Aorta (tissue), 5 donors: Measurements from ENCODE around the gene PTGFRN. TPM values are rescaled to one million over a fixed set of nuclear protein-coding genes. Genes with fewer than 3 reads are reported as not detected.

ENCODE experiments used
- ATAC-seq: fragments of 200-7000 bp; cut with Tn5 transposase; one replicate; pipeline ENCODE4 v1.9.1; 2022; ENCODE audit warnings: moderate library complexity; ENCODE audit not compliant: low FRiP score
- DNase-seq, 2 donors: peaks; one replicate each; pipeline ENCODE4 v3.0.0-alpha.2; 2020
- H3K27ac ChIP-seq, 2 donors: one replicate each; pipeline ENCODE4 v1.5.1; 2013; ENCODE audit warnings: low read length in 2 of 2, mild to moderate bottlenecking in 2 of 2, moderate library complexity in 2 of 2, control low read depth in 1 of 2, inconsistent platforms in 1 of 2, low read depth in 1 of 2
- H3K27me3 ChIP-seq, 2 donors: one replicate each; pipeline ENCODE4 v1.6.1; 2013; ENCODE audit warnings: control low read depth in 1 of 2, low read length in 1 of 2, mild to moderate bottlenecking in 1 of 2, moderate library complexity in 1 of 2; ENCODE audit not compliant: insufficient read depth in 2 of 2, control insufficient read depth in 1 of 2
- H3K36me3 ChIP-seq, 2 donors: one replicate each; pipeline ENCODE4 v1.6.1; 2013; ENCODE audit warnings: control low read depth in 1 of 2, low read length in 1 of 2, mild to moderate bottlenecking in 1 of 2; ENCODE audit not compliant: insufficient read depth in 2 of 2, control insufficient read depth in 1 of 2
- H3K4me1 ChIP-seq, 2 donors: one replicate each; pipeline ENCODE4 v1.6.1; 2013; ENCODE audit warnings: low read length in 2 of 2, control low read depth in 1 of 2, mild to moderate bottlenecking in 1 of 2, moderate library complexity in 1 of 2; ENCODE audit not compliant: insufficient read depth in 2 of 2, control insufficient read depth in 1 of 2
- H3K4me3 ChIP-seq, 2 donors: one replicate each; pipeline ENCODE4 v1.5.1; 2013; ENCODE audit warnings: low read length in 2 of 2, control low read depth in 1 of 2, mild to moderate bottlenecking in 1 of 2
- H3K9me3 ChIP-seq: one replicate; pipeline ENCODE4 v1.6.1; 2013; ENCODE audit warnings: mild to moderate bottlenecking, low read length; ENCODE audit not compliant: control insufficient read depth
- WGBS, 2 donors: extraction: QIAGEN DNeasy Blood & Tissue Kit; methylation state at CpG; one replicate each; pipeline ENCODE4 v1.1.7; 2013; 5-methylcytosine and 5-hydroxymethylcytosine counted together
- intact Hi-C, 2 donors: fragments of 100-400 bp; cut with DNase I; formaldehyde crosslinking; loops; one replicate each; pipeline versions ENCODE4 v1.14.2 to v1.15.0; 2022
- polyA plus RNA-seq, 2 donors: library from polyadenylated mRNA; stranded (reverse); fragments of 200-250 nt; gene quantifications; one replicate each; pipeline ENCODE4 v1.2.3, GENCODE V29; 2013
- total RNA-seq, 2 donors: library from RNA; stranded (reverse); fragmentation: NEBNext Ultra II Directional; extraction: Animal tissue kit (Norgen Biotek cat#: 25700); gene quantifications; one replicate each; pipeline ENCODE4 v1.2.1, GENCODE V29; 2021
- donor health status: healthy with polysubstance abuse.
- donor health status: Bipolar disorder and iron deficiency.
- donor health status: DM: no; HTN: no; CAD: no.
- donor health status: DM: no; HTN: no; CAD: no.
- donor health status: DM: yes; HTN: yes; CAD: no.

The PTGFRN gene
- total and polyA plus RNA-seq, 4 donors, result 3.8 to 75.0 (median 22.5) TPM

GRCh38 chr1:116988248-116988647, 78.5 kb downstream of the PTGFRN start:
- H3K4me1 ChIP-seq, result peaks cover 0 to 5% of the 10 kb centered on the region in 2 donors

GRCh38 chr1:116988908-116989307, 79.2 kb downstream of the PTGFRN start:
- ATAC-seq (no peak), DNase-seq (no peak)
- intact Hi-C loops, result no loop called here
- H3K27ac ChIP-seq, result no peak overlapping the region
- peaks cover 0 to 5% of the 10 kb centered on the region in 2 donors for H3K4me1 ChIP-seq
- H3K27me3 ChIP-seq, result no peaks in the 10 kb centered on the region
- no peaks in the 10 kb centered on the region for H3K36me3 ChIP-seq
- H3K9me3 ChIP-seq, result no peaks in the 10 kb centered on the region
- H3K4me3 ChIP-seq, result no peak overlapping the region
- 56 to 72% methylated on average over 2 of the region's 2 CpGs for WGBS, 2 donors

More at GRCh38 chr1:116988248-116988647, 78.5 kb downstream of the PTGFRN start:
- no peaks in the 10 kb centered on the region for H3K36me3 ChIP-seq
- no peaks in the 10 kb centered on the region for H3K9me3 ChIP-seq
- no peak overlapping the region for H3K4me3 ChIP-seq
- H3K27ac ChIP-seq, result no peak overlapping the region
- intact Hi-C loops, result no loop called here
- 97% methylated on average over 7 of the region's 7 CpGs for WGBS, 2 donors
- no peak for ATAC-seq
- DNase-seq, result no peak
- H3K27me3 ChIP-seq, result no peaks in the 10 kb centered on the region

- intact Hi-C loops, result loop anchor here in 1 of 2 donors (5.0 kb wide), 1 partner anchor 78 kb away; no protein-coding TSS in a partner anchor
- ATAC-seq, result no peak
- no peak overlapping the region for H3K27ac ChIP-seq
- 28 to 36% methylated on average over 5 of the region's 5 CpGs for WGBS, 2 donors
- no peaks in the 10 kb centered on the region for H3K36me3 ChIP-seq
- no peaks in the 10 kb centered on the region for H3K27me3 ChIP-seq
- DNase-seq, result no peak
- peaks cover 0 to 5% of the 10 kb centered on the region in 2 donors for H3K4me1 ChIP-seq
- no peak overlapping the region for H3K4me3 ChIP-seq
- no peaks in the 10 kb centered on the region for H3K9me3 ChIP-seq
Observed at GRCh38 chr1:116989835-116990234, 80.1 kb downstream of the PTGFRN start.

GRCh38 chr1:116990612-116991151, 81.0 kb downstream of the PTGFRN start:
- peak; percentile 92 for ATAC-seq
- no peak overlapping the region for H3K4me3 ChIP-seq
- 23 to 27% methylated on average over 12 of the region's 12 CpGs for WGBS, 2 donors
- H3K4me1 ChIP-seq, result peaks cover 0 to 5% of the 10 kb centered on the region in 2 donors
- no peaks in the 10 kb centered on the region for H3K36me3 ChIP-seq
- no peaks in the 10 kb centered on the region for H3K9me3 ChIP-seq
- peak overlapping the region in 1 of 2 donors; percentile 46 for H3K27ac ChIP-seq
- DNase-seq, result peak; percentile 90 to 91
- H3K27me3 ChIP-seq, result no peaks in the 10 kb centered on the region
- intact Hi-C loops, result loop anchor here in 1 of 2 donors (5.0 kb wide), 1 partner anchor 78 kb away; no protein-coding TSS in a partner anchor

GRCh38 chr1:116991171-116991845, 81.6 kb downstream of the PTGFRN start:
- intact Hi-C loops, result loop anchor here in 1 of 2 donors (5.0 kb wide), 1 partner anchor 79 kb away; no protein-coding TSS in a partner anchor
- H3K9me3 ChIP-seq, result no peaks in the 10 kb centered on the region
- no peak for ATAC-seq
- H3K27me3 ChIP-seq, result no peaks in the 10 kb centered on the region
- H3K36me3 ChIP-seq, result no peaks in the 10 kb centered on the region
- WGBS, 2 donors, result 48 to 90% methylated on average over 2 of the region's 2 CpGs
- DNase-seq, result no peak
- H3K4me1 ChIP-seq, result peaks cover 0 to 5% of the 10 kb centered on the region in 2 donors
- no peak overlapping the region for H3K27ac ChIP-seq
- H3K4me3 ChIP-seq, result no peak overlapping the region

GRCh38 chr1:116991918-116992317, 82.2 kb downstream of the PTGFRN start:
- H3K4me3 ChIP-seq, result no peak overlapping the region
- H3K27me3 ChIP-seq, result no peaks in the 10 kb centered on the region
- peaks cover 0 to 5% of the 10 kb centered on the region in 2 donors for H3K4me1 ChIP-seq
- WGBS, 2 donors, result 90 to 95% methylated on average over 1 of the region's 1 CpG
- no peaks in the 10 kb centered on the region for H3K9me3 ChIP-seq
- ATAC-seq, result no peak
- no peaks in the 10 kb centered on the region for H3K36me3 ChIP-seq
- no peak for DNase-seq
- H3K27ac ChIP-seq, result no peak overlapping the region
- intact Hi-C loops, result loop anchor here in 1 of 2 donors (5.0 kb wide), 1 partner anchor 80 kb away; no protein-coding TSS in a partner anchor

- H3K4me3 ChIP-seq, result no peak overlapping the region
- H3K4me1 ChIP-seq, result peaks cover 0 to 5% of the 10 kb centered on the region in 2 donors
- ATAC-seq, result no peak
- H3K9me3 ChIP-seq, result no peaks in the 10 kb centered on the region
- H3K36me3 ChIP-seq, result no peaks in the 10 kb centered on the region
- intact Hi-C loops, result loop anchor here in 1 of 2 donors (5.0 kb wide), 1 partner anchor 81 kb away; no protein-coding TSS in a partner anchor
- no peak for DNase-seq
- 98 to 99% methylated on average over 7 of the region's 7 CpGs for WGBS, 2 donors
- no peak overlapping the region for H3K27ac ChIP-seq
- no peaks in the 10 kb centered on the region for H3K27me3 ChIP-seq
Observed at GRCh38 chr1:116993286-116993685, 83.6 kb downstream of the PTGFRN start.

- Histone ChIP-seq H3K36me3 (no peaks in the 10 kb centered on the region), H3K9me3 (no peaks in the 10 kb centered on the region), H3K4me1 (peaks cover 0 to 5% of the 10 kb centered on the region in 2 donors), H3K4me3 (no peak overlapping the region), H3K27ac (no peak overlapping the region), H3K27me3 (no peaks in the 10 kb centered on the region)
- no peak for DNase-seq
- WGBS, 2 donors, result 81 to 85% methylated on average over 2 of the region's 2 CpGs
- no peak for ATAC-seq
- intact Hi-C loops, result loop anchor here in 1 of 2 donors (5.0 kb wide), 1 partner anchor 82 kb away; no protein-coding TSS in a partner anchor
Observed at GRCh38 chr1:116994411-116994810, 84.7 kb downstream of the PTGFRN start.
